Measurements from ENCODE around the gene ADAM22. TPM values are rescaled to one million over a fixed set of nuclear protein-coding genes. Genes with fewer than 3 reads are reported as not detected.

ADAM22 gene
- total and polyA plus RNA-seq, 12 donors = 0.19 to 3.7 (median 1.5) TPM

DNA sequence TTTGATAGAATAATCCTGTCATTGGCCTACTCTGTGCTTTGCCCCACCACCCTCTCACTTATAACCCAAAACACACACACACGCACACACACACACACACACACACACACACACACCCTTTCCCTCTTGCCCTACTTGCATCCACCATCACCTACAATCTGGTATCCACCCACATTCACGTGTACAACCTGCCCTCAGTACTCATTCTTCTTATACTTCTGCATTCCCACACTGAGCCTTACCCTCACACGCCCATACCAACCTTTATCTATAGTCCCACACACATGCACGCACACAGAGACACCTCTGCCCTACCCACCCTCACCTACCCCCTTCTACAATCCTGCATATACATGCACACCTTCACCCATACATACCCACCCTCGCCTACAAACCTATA lies 296.6 kb downstream of the ADAM22 start:
- H3K9me3 ChIP-seq = peaks cover 0 to 16% (median 0%) of the 10 kb centered on the region in 11 donors
- no peaks in the 10 kb centered on the region for H3K27me3 ChIP-seq
- DNase-seq = no peak
- TF ChIP-seq, protein P1, sequence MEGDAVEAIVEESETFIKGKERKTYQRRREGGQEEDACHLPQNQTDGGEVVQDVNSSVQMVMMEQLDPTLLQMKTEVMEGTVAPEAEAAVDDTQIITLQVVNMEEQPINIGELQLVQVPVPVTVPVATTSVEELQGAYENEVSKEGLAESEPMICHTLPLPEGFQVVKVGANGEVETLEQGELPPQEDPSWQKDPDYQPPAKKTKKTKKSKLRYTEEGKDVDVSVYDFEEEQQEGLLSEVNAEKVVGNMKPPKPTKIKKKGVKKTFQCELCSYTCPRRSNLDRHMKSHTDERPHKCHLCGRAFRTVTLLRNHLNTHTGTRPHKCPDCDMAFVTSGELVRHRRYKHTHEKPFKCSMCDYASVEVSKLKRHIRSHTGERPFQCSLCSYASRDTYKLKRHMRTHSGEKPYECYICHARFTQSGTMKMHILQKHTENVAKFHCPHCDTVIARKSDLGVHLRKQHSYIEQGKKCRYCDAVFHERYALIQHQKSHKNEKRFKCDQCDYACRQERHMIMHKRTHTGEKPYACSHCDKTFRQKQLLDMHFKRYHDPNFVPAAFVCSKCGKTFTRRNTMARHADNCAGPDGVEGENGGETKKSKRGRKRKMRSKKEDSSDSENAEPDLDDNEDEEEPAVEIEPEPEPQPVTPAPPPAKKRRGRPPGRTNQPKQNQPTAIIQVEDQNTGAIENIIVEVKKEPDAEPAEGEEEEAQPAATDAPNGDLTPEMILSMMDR (IDR thresholded peaks at IDR 0.05) = no peak
- WGBS, 2 donors = 80 to 90% methylated on average over 5 of the region's 5 CpGs
- no peak overlapping the region for H3K27ac ChIP-seq
- peaks cover 0 to 9% (median 0%) of the 10 kb centered on the region in 9 donors for H3K4me1 ChIP-seq
- H3K4me3 ChIP-seq = no peak overlapping the region
- no peaks in the 10 kb centered on the region for H3K36me3 ChIP-seq
- ATAC-seq = no peak
- intact Hi-C loops (cut with DNase I) = loop anchor here in 1 of 10 donors (10.0 kb wide), 1 partner anchor 714 kb away; no protein-coding TSS in a partner anchor

DNA sequence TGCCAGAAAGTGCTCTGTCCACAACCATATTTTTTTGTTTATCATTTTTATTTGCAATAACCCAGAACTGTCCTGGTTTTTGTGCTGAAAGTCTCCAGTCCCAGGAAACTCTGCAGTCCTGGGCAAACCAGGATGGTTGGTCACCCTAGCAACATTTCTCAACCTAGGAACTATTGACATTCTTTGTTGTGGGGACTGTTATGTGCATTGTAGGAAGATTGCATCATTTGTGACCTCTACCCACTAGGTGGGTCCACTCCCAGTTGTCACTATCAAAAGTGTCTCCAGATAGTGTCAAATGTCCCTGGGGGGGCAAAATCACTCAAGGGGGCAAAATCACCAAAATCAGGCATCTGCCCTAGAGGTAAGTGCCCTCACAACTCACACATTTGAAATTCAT lies 299.8 kb downstream of the ADAM22 start:
- Histone ChIP-seq H3K27ac (no peak overlapping the region), H3K27me3 (no peaks in the 10 kb centered on the region), H3K4me3 (no peak overlapping the region), H3K4me1 (no peaks in the 10 kb centered on the region), H3K36me3 (no peaks in the 10 kb centered on the region), H3K9me3 (peaks cover 0 to 8% (median 0%) of the 10 kb centered on the region in 11 donors)
- no peak for ATAC-seq
- TF ChIP-seq, protein P1 (IDR thresholded peaks at IDR 0.05) = no peak
- intact Hi-C loops (cut with DNase I) = loop anchor here in 1 of 10 donors (10.0 kb wide), 1 partner anchor 711 kb away; no protein-coding TSS in a partner anchor
- no peak for DNase-seq

DNA sequence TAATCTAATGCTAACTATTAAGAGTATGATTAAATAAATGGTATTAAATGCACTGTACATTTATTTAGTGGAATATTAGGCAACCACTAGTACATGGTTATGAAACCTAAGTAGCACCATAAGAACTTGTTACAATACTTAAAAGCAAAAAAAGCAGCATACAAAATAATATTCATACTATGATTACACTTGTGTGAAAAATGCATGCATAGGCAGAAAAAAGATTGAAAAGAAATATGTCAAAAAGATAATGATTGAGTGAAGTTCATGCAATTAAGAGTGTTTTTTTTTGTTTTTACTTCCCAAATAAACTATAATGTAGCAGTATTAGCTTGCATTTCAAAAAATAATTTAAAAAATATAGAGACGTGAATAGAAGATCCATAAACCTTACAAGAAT lies 305.8 kb downstream of the ADAM22 start:
- DNase-seq = no peak
- H3K27me3 ChIP-seq = no peaks in the 10 kb centered on the region
- no peaks in the 10 kb centered on the region for H3K36me3 ChIP-seq
- peaks cover 0 to 5% (median 2%) of the 10 kb centered on the region in 9 donors for H3K4me1 ChIP-seq
- TF ChIP-seq, protein P1 (IDR thresholded peaks at IDR 0.05) = no peak
- no peak overlapping the region for H3K27ac ChIP-seq
- intact Hi-C loops (cut with DNase I) = loop anchor here in 3 of 10 donors (5.0 to 10.0 kb wide), 3 partner anchors 117 to 1385 kb away; no protein-coding TSS in a partner anchor
- H3K4me3 ChIP-seq = no peak overlapping the region
- WGBS, 2 donors = 94 to 96% methylated on average over 1 of the region's 1 CpG
- no peaks in the 10 kb centered on the region for H3K9me3 ChIP-seq
- no peak for ATAC-seq

DNA sequence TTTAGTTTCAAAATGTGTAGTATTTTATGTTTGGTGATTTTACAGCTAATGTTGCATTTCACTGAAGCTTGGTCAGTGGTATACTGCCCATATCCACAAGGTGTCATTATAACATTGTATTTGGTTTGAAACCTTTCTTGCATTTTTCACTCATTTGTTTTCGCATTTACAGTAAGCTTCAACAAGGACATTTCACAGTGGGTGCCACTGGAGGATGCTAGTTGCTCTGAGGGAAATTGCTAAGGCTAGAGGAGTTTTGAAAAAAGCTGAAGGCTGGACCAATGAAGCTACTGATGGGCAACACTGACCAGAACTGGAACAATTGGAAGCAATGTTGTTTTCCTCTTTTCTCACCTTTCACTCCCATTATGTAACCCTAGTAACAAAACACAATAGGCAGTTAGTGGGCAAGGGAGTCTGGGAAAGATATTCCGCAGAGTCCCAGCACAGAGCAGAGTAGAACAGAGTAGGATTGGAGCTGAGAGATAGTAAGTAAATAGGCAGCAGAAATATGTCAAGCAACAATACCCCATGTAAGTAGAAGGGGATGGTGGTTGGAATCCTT lies 309.4 kb downstream of the ADAM22 start:
- peak; percentile 30 to 85 (median 80) for ATAC-seq
- H3K27ac ChIP-seq = no peak overlapping the region
- WGBS, 2 donors = 16 to 22% methylated on average over 2 of the region's 2 CpGs

More for the DNA sequence above, 309.4 kb downstream of the ADAM22 start:
- peaks cover 0 to 15% (median 0%) of the 10 kb centered on the region in 11 donors for H3K9me3 ChIP-seq
- H3K36me3 ChIP-seq = no peaks in the 10 kb centered on the region
- no peak overlapping the region for H3K4me3 ChIP-seq
- TF ChIP-seq, protein P1 (IDR thresholded peaks at IDR 0.05) = peak; percentile 60 to 87 (median 80)
- no peaks in the 10 kb centered on the region for H3K27me3 ChIP-seq
- intact Hi-C loops (cut with DNase I) = loop anchor here (1.0 to 10.0 kb wide), 6 partner anchors 113 to 1381 kb away; no protein-coding TSS in a partner anchor
- peak in 1 of 2 donors; percentile 22 for DNase-seq
- peaks cover 0 to 5% (median 2%) of the 10 kb centered on the region in 9 donors for H3K4me1 ChIP-seq

Measured in heart right ventricle (tissue), 16 donors.